ENCODE data around the gene DUSP28.

DUSP28 gene

GRCh38 chr2:240588006-240588655 is 28.0 kb downstream of the DUSP28 start:
- DNase-seq = no peak

GRCh38 chr2:240588669-240589068 is 28.5 kb downstream of the DUSP28 start:
- DNase-seq = no peak

GRCh38 chr2:240589375-240589774 is 29.2 kb downstream of the DUSP28 start:
- no peak for DNase-seq

GRCh38 chr2:240589850-240590525 is 29.8 kb downstream of the DUSP28 start:
- DNase-seq = no peak

GRCh38 chr2:240590681-240591111 is 30.5 kb downstream of the DUSP28 start:
- no peak for DNase-seq

GRCh38 chr2:240591226-240591625 is 31.1 kb downstream of the DUSP28 start:
- no peak for DNase-seq

- no peak for DNase-seq
These were observed 31.6 kb downstream of the DUSP28 start for GRCh38 chr2:240591784-240592183.

GRCh38 chr2:240593026-240593702 is 33.0 kb downstream of the DUSP28 start:
- DNase-seq = no peak

- no peak for DNase-seq
These were observed 33.7 kb downstream of the DUSP28 start for GRCh38 chr2:240593703-240594451.

- DNase-seq = no peak
These were observed 34.6 kb downstream of the DUSP28 start for GRCh38 chr2:240594511-240595380.

- DNase-seq = peak; percentile 54
These were observed 35.4 kb downstream of the DUSP28 start for GRCh38 chr2:240595381-240596079.

GRCh38 chr2:240596080-240596460 is 35.9 kb downstream of the DUSP28 start:
- no peak for DNase-seq

- no peak for DNase-seq
These were observed 36.4 kb downstream of the DUSP28 start for GRCh38 chr2:240596491-240596931.

- no peak for DNase-seq
These were observed 36.9 kb downstream of the DUSP28 start for GRCh38 chr2:240597054-240597418.

GRCh38 chr2:240597419-240598181 is 37.4 kb downstream of the DUSP28 start:
- DNase-seq = no peak

GRCh38 chr2:240598311-240598911 is 38.3 kb downstream of the DUSP28 start:
- no peak for DNase-seq

GRCh38 chr2:240599141-240599583 is 39.0 kb downstream of the DUSP28 start:
- DNase-seq = no peak

GRCh38 chr2:240600451-240600961 is 40.3 kb downstream of the DUSP28 start:
- no peak for DNase-seq

GRCh38 chr2:240601061-240601830 is 41.1 kb downstream of the DUSP28 start:
- no peak for DNase-seq

Data from hematopoietic multipotent progenitor cell treated with erythropoietin and hydrocortisone succinate and interleukin-3 and kit ligand, for 8 days (in vitro differentiated cells).